Liver (tissue), 3 donors: ENCODE measurements around the gene RPTOR.

ENCODE experiments used
- EGR1 ChIP-seq, 2 donors: IDR thresholded peaks; 2 replicates each; pipeline ENCODE4 v1.6.1; 2016 to 2018; ENCODE audit warnings: antibody characterized with exemption in 2 of 2, low read depth in 2 of 2
- TF ChIP-seq, protein P1 (sequence below): fragments of 150-350 bp; IDR thresholded peaks from 2 replicates; pipeline ENCODE4 v1.5.1; 2017; ENCODE audit warnings: improper control_type of control experiment, low read depth, low read length; ENCODE audit not compliant: missing input control
- donor health status: healthy.
- donor health status: healthy.

DNA sequence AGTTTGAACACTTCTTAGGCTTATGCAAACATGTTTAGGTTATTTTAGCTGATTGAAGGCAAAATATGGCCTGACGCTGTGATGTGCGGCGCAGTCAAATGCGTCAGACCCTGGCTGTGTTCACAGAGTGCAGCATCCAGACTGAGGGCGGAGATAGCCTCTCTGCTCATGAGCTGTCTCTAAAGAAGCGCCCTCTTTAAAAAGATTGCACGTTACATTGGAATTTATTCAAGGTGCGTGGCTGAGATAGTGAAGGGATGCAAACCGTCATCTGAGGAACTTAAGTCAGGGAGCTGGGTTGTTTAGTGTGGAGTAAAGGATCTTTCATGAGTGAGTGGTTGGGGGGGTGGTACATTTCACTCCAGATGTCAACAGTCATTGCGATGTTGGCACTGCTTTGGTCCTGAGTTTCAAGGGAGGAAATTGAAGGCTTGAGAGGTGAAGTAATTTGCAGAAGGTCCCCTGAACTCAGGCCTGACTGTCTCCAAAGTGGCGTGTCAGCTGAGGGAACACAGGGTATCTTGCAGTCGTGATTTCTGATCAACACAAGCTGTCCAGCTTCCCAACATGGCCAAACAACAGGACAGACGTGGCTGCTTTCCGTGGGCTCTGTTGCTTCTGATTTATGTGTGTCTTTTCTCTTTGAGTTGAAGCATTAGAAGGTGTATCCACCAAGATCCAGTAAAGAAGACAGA lies 33.4 kb downstream of the RPTOR start:
- TF ChIP-seq, protein P1, sequence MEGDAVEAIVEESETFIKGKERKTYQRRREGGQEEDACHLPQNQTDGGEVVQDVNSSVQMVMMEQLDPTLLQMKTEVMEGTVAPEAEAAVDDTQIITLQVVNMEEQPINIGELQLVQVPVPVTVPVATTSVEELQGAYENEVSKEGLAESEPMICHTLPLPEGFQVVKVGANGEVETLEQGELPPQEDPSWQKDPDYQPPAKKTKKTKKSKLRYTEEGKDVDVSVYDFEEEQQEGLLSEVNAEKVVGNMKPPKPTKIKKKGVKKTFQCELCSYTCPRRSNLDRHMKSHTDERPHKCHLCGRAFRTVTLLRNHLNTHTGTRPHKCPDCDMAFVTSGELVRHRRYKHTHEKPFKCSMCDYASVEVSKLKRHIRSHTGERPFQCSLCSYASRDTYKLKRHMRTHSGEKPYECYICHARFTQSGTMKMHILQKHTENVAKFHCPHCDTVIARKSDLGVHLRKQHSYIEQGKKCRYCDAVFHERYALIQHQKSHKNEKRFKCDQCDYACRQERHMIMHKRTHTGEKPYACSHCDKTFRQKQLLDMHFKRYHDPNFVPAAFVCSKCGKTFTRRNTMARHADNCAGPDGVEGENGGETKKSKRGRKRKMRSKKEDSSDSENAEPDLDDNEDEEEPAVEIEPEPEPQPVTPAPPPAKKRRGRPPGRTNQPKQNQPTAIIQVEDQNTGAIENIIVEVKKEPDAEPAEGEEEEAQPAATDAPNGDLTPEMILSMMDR = no peak
- no peak for TF ChIP-seq EGR1 (IDR thresholded peaks at IDR 0.05; ENCODE audit: low read depth in 2 of 2)
